Activated CD4-positive, alpha-beta T cell treated with anti-CD3 and anti-CD28 coated beads, Interleukin-2, amount 50 U/mL, for 16 hours (primary cell): Measurements from ENCODE around the gene LRFN2.

Experiments
- DNase-seq: peaks from one replicate; pipeline ENCODE4 v3.0.0-alpha.2; 2020

Gene LRFN2

GRCh38 chr6:40343318-40343876 is 243.8 kb downstream of the LRFN2 start:
- DNase-seq, result no peak

- DNase-seq, result no peak
These were observed 244.4 kb downstream of the LRFN2 start for GRCh38 chr6:40342723-40343122.

- no peak for DNase-seq
These were observed 245.4 kb downstream of the LRFN2 start for GRCh38 chr6:40341726-40342125.
